Activated gamma-delta T cell treated with anti-CD3 and anti-CD28 coated beads, Interleukin-2, amount 50 U/mL, for 16 hours (primary cell): ENCODE data around the gene ABT1.
"Not testable (repeated sequence)": the region's sequence is repeated elsewhere in the genome, so short reads cannot be mapped to it uniquely, and the experiment has no call there.

Experiments
- DNase-seq: peaks from one replicate; pipeline ENCODE4 v3.0.0-alpha.2; 2020; ENCODE audit warnings: low read depth

Gene ABT1

DNA sequence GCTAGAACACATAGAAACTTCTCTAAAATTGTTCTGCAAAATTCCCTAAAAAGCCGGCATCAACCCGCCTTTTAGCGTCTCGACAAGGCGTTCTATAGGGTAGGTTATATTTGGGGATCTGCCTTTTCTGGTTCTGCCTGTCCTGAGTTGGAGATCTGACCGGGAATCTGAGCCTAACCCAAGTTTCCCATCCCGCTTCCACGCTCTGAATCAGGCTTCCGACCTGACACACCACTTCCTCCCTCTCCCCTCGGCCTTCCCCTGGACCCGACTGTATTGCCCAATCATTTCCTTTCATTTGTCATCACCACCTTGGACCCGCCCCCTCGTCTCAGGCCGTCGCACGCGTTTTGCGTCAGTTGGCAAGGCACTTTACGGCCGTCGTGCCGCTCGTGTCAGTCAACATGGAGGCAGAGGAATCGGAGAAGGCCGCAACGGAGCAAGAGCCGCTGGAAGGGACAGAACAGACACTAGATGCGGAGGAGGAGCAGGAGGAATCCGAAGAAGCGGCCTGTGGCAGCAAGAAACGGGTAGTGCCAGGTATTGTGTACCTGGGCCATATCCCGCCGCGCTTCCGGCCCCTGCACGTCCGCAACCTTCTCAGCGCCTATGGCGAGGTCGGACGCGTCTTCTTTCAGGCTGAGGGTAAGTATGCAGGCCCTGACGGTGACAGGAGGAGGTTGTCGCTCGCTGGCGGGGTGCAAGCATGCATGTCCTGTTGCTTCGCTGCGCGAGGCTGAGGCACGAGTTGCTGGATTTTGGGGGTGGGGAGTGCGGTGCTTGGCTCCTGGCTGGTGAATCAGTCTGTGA lies at the start of gene ABT1:
TSS of gene ABT1 (plus strand) at position 375 of the 810 bp plus-strand sequence. CDS start at position 405, 30 bp downstream.
- DNase-seq: peak; percentile 96

DNA sequence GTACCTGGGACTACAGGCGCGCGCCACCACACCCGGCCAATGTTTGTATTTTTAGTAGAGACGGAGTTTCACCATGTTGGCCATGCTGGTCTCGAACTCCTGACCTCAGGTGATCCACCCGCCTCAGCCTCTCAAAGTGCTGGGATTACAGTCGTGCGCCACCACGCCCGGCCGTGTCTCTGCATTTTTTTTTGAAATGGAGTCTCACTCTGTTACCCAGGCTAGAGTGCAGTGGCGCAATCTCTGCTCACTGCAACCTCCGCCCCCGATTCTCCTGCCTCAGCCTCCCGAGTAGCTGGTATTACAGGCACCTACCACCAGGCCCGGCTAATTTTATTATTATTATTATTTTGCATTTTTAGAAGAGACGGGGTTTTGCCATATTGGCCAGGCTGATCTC lies 49.4 kb upstream of the ABT1 start:
- not testable (repeated sequence) for DNase-seq

DNA sequence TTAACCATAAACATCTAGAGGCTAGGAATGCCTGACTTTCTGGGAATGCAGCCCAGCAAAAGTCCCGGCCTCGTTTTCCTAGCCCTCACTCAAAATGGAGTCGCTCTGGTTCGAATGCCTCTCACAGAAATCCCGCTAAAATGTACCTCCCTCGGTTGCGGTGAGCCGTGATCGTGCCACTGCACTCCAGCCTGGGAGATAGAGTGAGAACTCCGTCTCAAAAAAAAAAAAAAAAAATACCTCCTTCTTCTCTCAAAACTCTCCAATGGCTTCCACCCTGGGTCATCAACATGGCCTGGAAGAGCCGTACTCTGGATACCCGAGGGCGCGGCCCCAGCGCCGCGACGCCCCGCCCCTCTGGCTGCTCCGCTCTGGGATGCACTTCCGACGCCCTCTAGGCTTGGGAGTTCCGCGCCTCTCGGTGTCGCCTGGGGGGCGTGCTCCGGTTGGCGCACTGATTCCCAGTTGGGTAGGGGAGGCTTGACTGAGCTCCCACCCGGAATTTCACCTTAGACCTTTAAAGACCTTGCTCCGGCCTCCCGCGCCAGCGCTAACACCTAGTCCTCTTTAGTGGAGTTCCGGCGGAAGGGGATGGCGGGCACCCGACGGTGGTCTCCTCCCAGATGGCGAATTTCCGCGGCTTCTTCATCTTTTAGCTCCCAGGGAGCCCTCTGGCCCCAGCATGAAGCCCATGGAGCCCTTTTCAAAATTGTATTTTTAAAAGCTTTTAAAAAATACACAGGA lies 46.3 kb upstream of the ABT1 start:
- no peak for DNase-seq

DNA sequence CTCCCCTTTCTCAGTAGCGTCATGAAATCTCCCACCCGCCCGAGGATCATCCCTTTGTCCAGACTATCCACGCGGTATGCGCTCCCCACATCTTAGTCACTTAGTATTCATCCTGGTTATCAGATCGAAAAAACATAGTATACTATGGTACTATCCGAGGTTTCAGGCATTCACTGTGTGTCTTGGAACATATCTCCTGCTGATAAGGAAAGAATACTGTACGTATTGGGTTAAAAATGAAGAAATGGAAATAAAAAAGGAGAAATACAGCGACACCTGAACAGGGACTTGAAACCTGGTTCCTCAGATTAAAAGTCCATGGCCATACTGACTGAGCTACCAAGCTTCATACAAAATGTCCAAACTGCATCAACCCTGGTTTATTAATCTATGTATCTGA lies 44.5 kb upstream of the ABT1 start:
- no peak for DNase-seq

DNA sequence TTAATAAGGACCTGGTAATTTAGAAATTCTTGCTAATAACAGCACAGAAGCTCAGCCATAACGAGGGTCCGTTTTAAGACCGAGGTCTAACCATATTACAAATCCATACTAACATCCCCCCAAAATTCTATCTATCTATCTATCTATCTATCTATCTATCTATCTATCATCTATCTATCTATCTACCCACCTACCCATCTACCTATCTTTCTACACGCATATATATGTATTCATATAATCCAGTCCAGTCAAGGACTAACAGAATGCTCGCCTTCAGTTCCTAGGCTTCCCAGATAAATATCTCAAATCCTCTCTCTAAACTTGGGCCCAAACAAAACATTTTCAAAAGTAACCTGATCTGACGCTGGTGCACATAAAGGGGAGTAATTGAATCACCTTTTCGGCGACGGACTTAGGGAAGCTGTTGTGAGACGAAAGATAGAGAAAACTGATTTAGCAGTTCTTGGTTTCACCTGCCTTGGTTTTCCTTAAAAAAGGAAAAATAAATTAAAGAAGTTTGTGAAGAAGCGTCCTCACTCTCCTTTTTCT lies 44.0 kb upstream of the ABT1 start:
- no peak for DNase-seq

DNA sequence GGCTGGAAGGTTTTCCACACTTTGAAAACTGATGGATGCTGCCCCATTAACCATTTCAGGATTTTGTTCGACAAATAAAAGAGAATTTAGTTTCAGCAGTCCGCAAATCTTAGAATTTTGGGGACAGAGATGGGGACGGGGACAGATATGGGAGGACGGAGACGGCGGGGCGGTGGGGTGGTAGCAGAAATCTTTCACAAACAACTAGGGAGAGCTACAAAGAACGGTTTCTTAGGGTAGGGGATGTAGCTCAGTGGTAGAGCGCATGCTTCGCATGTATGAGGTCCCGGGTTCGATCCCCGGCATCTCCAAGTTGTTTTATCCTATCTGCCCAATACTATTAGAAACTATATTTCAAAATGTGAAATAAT lies 43.5 kb upstream of the ABT1 start:
- DNase-seq: peak; percentile 69

DNA sequence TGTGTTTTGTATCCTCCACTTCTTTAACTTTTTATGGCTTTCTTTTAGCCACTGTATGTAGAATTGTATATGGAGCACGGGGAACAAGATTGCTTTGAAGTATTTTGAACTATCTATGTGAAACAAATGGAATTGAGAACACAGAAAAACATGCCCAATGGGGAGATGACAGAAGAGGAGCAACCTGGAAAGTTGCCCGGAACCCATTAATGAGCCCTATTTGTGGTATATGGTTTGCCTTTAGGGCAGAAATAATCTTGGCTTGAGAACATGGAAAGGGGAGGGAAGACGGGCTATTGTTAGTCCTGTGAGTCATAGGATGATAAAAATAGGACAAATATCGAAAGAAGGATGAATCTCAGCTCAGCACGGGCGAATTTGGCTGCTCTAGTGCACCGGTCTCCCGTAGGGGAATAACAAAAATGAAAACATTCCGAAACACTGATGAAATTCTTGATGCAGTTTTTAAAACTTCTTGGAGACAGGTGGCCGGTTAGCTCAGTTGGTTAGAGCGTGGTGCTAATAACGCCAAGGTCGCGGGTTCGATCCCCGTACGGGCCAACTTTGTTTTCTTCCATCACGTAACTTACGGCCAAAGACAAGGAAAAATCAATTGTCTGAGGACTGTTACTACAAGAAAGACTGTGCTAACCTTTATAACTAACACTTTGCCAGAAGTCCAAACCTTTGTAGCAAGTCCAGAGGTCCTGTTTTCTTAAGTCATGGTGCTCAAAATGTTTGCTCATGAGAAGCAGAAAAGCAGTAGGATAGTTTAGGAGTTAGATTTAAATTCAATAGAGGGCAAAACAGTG lies 42.9 kb upstream of the ABT1 start:
- DNase-seq: peak; percentile 62

DNA sequence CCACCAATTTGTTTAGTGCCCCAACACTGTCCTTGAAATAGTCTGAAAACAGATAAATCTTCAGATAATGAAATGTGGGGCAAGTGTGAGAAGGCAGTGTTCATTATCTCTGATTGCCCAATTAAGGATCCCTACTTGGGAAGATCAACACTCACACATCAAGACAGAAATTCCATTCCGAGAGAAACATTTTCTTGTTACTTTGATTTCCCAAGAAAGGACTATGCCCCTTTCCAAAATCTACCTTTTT lies 42.4 kb upstream of the ABT1 start:
- no peak for DNase-seq

DNA sequence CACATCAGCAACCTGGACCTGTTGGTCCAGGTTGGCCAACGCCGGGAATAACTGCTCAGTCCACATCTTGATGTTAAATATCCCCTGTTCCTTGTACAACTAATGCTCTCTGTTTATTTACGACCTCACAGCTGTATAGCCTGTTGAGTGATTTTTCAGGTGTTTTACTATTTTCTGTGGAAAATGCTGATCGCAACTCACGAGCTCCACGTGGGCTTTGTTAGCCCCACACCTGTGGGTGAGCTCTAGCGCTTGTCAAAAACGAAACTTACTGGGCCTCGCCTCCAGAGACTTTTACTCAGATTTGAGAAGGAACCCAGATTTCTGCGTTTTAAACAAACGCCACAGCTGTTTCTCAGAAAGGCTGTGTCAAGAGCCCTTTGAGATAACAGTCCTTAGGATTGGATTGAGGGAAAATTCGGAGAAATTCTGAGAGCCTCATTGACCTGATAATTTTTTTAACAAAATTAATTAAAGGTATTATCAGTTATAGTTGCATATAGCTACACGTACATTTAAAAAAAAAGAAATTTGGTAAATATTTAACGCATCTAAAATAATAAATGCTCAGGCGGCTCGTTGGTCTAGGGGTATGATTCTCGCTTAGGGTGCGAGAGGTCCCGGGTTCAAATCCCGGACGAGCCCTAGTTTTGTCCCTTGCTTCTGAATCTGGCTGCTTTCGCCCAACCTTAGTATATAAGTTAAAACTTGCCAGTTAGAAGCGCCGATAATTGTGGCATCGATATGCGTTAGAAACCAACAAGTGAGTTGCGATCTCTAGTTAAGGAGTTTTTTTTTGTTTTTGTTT lies 41.9 kb upstream of the ABT1 start:
- DNase-seq: no peak

DNA sequence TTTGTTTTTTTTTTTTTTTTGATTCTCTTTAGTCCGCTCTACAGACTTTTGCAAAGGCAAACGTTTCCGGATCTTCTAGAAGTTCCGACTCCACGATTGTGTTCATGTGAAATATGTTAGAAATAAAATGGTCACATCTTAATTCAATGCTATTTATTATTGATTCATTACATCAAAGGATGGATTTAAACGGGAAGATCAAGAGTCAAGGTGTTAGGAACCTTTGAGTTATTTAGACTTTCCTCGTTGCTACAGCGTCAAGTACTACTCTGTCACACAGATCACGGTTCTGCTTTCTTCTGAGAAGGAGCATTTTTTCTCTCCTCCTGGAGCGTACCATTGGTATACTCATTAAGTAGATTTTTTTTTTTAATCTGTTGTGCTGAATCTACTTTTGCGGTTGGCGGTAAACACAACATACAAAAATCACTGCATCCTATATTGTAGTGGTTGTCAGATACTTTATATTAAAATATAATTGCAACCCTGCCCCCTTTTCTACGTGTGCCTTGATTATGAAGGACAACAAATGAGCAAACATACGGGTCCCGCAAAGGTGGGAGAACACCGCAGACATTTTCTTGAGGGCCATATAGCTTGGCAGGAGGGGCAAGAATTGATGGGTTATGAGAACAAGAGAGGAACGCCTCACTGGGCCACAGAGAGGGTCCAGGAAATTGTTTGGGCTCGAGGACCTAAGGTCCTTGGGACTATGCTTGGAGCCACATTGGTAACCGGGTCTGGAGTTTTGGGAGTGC lies 41.1 kb upstream of the ABT1 start:
- DNase-seq: no peak

DNA sequence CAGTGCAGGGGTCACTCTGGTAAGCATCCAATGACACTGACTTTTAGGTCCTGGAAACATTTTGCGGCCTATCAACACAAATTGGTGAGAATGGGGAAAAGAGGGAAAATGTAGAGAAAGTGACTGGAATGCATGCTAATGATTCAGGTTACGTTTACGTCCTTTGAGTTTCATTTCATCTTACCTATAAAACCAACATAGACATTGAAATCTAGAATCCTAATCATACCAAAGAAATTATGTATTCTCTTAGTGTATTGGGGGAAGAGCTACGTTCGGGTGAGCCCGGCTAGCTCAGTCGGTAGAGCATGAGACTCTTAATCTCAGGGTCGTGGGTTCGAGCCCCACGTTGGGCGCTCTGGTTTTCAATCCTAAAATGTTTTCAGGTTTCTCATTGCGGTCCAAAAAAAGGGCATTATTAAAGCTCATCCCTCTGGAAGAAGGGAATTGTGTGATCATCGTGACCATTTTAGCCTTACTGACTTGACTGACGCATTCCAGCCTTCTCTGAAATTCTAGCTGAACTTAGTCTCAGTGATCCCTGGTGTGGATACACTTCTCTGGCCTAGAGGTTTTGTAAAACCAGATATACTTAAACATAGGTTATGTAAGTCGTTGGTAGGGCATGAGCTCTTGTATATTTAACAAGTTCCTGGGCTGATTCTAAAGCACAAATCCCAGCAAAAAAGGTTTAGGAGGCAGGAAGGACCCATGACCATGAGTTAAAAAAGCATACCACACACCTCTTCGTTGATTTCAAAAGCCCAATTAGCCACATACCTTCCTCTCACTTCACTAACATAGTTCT lies 40.3 kb upstream of the ABT1 start:
- no peak for DNase-seq

DNA sequence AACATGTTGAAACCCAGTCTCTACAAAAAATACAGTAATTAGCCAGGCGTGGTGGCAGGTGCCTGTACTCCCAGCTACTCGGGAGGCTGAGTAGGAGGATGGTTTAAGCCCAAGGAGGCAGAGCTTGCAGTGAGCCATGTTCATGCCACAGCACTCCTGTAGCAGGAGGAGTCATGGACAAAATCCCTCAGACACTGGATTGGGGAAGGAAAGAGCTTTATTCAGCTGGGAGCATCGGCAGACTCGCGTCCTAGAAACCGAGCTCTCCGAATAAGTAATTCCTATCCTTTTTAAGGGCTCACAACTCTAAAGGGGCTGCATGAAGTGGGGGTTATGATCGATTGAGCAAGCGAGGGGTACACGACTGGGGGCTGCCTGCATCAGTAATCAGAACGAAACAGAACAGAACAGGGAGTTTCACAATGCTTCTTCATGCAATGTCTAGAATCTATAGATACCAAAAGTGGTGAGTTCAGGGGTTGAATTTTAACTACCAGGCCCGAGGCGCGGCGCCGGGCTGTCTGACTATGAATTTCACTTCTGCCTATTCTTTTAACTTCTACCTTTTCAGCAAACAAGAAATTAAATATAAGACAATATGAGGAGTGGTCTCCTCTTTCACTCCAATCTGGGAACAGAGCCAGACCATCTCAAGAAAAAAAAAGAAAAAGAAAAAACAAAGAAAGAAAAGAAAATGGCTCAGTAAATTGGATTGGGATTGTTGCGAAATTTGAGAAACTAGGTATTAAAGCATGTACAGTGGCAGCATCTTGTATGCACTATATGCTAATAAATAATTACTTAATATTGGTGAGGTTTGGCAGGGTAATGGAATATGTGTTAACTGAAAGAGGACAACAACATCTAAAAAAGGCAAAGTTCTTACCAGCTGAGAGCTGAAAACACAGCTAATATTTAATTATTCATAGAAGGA lies 35.0 kb upstream of the ABT1 start:
- DNase-seq: no peak

DNA sequence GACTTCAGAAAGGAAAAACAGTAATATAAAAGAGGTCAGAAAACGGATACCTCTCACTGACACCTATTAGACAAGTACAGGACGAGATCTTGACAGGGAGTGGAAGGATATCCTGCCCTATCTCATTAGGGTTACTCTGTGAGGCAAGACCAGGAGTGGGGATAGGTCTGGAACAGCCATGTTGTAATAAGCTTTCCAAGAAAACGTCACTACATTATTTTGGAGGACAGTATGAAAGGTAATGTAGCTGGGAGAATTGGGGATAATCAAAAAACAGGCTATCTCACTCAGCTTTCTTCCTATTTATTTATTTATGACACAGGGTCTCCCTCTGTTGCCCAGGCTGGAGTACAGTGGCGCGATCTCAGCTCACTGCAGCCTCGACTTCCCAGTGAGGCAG lies 33.3 kb upstream of the ABT1 start:
- DNase-seq: no peak

DNA sequence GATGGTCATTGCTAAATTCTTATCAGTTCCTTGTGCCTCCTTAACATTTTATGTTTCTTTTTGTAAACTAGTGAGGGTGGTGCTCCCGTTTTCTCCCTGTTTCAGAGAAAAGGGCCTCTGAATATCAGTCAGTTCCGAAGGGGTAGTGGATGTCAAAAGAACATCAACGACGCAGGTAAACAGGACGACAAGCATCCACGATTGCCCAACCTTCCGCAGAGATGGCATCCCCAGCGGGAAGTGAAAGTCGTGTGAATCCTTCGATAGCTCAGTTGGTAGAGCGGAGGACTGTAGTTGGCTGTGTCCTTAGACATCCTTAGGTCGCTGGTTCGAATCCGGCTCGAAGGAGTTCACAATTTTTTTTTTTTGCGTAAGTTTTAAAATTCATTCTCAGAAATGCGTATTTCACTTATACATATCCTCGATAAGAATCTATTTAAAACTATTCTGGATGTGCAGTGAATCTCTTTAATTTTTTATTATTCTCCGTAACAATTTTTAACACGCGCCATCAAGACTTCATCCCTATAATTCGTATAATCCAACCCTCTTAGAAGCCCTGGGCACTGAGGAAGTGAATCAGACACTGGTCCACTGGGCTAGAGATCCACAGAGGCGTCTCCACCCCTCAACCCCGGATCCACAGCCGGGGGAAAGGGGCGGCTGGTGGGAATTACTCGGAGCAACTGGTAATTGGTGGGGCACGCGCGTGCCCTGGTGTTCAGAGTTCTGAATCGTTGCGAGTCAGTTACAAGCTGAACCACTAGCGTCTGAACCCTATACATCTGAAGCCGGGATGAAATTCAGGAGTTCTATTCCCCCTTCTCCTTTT lies 27.9 kb upstream of the ABT1 start:
- DNase-seq: peak; percentile 99

DNA sequence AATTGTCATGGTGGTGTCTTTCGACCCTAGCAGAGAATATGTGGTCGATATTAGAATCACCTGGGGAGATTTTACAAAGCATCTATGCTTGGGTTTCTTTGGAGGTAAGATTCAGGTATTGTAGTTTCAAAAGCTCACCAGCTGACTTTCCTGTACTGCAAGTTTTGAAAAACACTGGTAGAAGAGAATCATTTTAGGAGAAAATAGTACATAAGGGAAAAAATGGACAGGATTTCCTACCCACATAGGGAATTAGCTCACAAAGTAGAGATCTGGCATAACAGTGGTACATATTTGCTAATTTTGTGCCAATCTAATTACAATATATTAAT lies 27.4 kb upstream of the ABT1 start:
- no peak for DNase-seq

DNA sequence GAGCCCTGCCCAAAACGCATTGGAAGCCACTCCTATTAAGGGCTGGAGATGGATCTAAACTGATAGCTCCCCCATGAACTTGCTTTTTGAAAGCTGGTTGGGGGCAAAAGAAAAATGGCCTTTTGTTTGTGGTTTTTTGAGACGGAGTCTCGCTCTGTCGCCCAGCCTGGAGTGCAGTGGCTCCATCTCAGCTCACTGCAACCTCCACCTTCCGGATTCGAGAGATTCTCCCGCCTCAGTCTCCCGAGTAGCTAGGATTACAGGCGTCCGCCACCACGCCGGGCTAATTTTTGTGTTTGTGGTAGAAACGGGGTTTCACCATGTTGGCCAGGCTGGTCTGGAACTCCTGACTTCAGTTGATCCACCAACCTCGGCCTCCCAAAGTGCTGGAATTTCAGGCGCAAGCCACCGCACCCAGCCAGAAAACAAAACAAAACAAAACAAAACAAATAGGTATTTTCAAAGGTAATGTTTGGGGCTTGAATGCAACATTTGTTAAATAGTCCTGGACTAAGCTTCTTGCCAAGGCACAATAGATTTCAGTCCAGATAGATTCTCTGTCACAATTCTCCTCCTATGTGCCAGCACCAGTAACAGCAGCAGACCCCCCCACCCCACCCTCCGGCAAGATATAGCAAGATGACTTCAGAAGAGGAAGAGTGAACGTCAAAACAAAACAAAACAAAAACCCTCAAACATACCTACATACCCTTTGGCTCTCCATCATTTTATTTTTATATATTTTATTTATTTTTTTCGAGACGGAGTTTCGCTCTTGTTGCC lies 26.5 kb upstream of the ABT1 start:
- no peak for DNase-seq

DNA sequence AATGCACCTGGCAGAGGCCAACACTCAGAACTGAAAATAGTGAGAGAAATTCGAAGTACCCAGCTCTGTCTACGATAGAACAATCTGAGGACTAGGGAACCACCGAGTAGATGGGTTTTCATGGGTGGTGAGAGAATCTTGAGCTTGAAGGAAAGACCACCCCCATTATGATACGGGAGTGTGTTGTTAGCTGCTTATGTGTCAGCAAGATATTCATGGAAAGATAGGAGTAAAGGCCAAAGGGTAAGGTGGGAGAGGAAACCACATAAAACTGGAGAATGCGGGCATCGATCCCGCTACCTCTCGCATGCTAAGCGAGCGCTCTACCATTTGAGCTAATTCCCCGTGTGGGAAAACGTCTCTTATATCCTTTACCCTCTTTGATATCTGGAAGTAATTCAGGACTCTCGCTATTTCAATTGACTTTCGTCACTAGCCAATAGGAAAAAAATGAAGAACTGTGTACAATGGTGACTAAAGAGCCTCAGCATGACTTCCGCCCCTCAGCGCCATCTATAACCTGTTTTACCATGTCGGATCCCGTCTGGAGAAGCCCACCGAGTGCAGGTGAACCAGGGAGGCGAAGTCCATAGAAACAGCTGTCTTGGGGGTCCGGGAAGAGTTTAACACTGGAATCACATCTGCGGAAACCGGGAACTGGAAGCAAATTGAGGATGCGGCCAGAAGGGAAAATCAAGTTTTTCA lies 25.0 kb upstream of the ABT1 start:
- DNase-seq: no peak
